Loucy (cell line): ENCODE results near the gene TBC1D3B.
"Not testable (repeated sequence)": the region's sequence is repeated elsewhere in the genome, so short reads cannot be mapped to it uniquely, and the experiment has no call there.

Source experiments
- EZH2phosphoT487 ChIP-seq: fragments of 200-600 bp; IDR thresholded peaks from 2 replicates; pipeline ENCODE4 v1.6.1; 2018; ENCODE audit warnings: antibody characterized with exemption, mild to moderate bottlenecking, moderate library complexity, borderline replicate concordance
- TF ChIP-seq, protein P1 (sequence below): fragments of 200-600 bp; sonication (generic); conservative IDR thresholded peaks from 2 replicates; pipeline ENCODE4 v1.5.1; 2014; ENCODE audit warnings: mild to moderate bottlenecking, antibody characterized with exemption, low read length

DNA sequence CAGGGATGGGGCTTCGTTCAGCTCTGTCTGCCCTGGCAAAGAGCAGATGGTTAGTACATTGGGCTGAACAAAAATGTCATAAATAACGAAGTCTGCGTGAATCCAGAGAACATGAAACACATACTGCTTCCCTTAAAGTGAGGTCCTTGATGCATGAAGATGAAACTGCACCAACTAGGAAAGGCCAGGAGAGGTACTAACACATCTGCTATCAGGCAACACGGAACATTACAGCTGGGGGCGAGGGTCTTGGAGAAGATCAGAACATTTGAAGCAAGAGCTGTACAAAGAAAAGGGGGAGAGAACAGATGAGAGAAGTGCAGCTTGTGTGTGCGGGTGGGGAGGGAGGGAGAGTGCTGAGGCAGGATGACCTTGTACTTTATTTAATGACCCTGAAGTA lies 30.9 kb upstream of the TBC1D3B start:
- TF ChIP-seq, protein P1, sequence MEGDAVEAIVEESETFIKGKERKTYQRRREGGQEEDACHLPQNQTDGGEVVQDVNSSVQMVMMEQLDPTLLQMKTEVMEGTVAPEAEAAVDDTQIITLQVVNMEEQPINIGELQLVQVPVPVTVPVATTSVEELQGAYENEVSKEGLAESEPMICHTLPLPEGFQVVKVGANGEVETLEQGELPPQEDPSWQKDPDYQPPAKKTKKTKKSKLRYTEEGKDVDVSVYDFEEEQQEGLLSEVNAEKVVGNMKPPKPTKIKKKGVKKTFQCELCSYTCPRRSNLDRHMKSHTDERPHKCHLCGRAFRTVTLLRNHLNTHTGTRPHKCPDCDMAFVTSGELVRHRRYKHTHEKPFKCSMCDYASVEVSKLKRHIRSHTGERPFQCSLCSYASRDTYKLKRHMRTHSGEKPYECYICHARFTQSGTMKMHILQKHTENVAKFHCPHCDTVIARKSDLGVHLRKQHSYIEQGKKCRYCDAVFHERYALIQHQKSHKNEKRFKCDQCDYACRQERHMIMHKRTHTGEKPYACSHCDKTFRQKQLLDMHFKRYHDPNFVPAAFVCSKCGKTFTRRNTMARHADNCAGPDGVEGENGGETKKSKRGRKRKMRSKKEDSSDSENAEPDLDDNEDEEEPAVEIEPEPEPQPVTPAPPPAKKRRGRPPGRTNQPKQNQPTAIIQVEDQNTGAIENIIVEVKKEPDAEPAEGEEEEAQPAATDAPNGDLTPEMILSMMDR, result not testable (repeated sequence)
- TF ChIP-seq EZH2phosphoT487, result not testable (repeated sequence)
